HUES64 (cell line): ENCODE measurements around the gene RAB36.

Source experiments
- H3K27ac ChIP-seq: 2 replicates; pipeline ENCODE4 v1.7.0; 2013; ENCODE audit warnings: low read depth, low read length, inconsistent platforms
- H3K27me3 ChIP-seq: 2 replicates; pipeline ENCODE4 v1.6.1; 2013; ENCODE audit warnings: mild to moderate bottlenecking, low read length; ENCODE audit not compliant: insufficient read depth
- H3K36me3 ChIP-seq: 2 replicates; pipeline ENCODE4 v1.6.1; 2013; ENCODE audit warnings: mild to moderate bottlenecking, low read length; ENCODE audit not compliant: insufficient read depth
- H3K4me1 ChIP-seq: 2 replicates; pipeline ENCODE4 v1.6.1; 2013; ENCODE audit warnings: mild to moderate bottlenecking, low read length, moderate library complexity; ENCODE audit not compliant: insufficient read depth
- H3K4me3 ChIP-seq: 2 replicates; pipeline ENCODE4 v1.5.1; 2013; ENCODE audit warnings: mild to moderate bottlenecking, low read length, moderate library complexity
- H3K9ac ChIP-seq: 2 replicates; pipeline ENCODE4 v1.6.1; 2013; ENCODE audit warnings: mild to moderate bottlenecking, low read depth, low read length
- H3K9me3 ChIP-seq: 2 replicates; pipeline ENCODE4 v1.6.1; 2013; ENCODE audit warnings: low read depth, low read length; ENCODE audit not compliant: insufficient read depth
- WGBS: fragments of 150-250, 120-280 bp; methylation state at CpG from one replicate; pipeline ENCODE4 v1.1.7; 2013; ENCODE audit warnings: missing lambda C conversion rate; 5-methylcytosine and 5-hydroxymethylcytosine counted together

Gene RAB36

GRCh38 chr22:23155831-23156230 lies 10.6 kb downstream of the RAB36 start:
- no peaks in the 10 kb centered on the region for H3K9me3 ChIP-seq
- H3K4me3 ChIP-seq, result no peak overlapping the region
- no peak overlapping the region for H3K9ac ChIP-seq
- H3K27me3 ChIP-seq, result no peaks in the 10 kb centered on the region
- peaks cover 12% of the 10 kb centered on the region; the same call in 1 of the 2 replicates for H3K4me1 ChIP-seq
- H3K27ac ChIP-seq, result no peak overlapping the region
- whole genome bisulfite sequencing, result 90% methylated on average over 9 of the region's 9 CpGs
- no peaks in the 10 kb centered on the region for H3K36me3 ChIP-seq

DNA sequence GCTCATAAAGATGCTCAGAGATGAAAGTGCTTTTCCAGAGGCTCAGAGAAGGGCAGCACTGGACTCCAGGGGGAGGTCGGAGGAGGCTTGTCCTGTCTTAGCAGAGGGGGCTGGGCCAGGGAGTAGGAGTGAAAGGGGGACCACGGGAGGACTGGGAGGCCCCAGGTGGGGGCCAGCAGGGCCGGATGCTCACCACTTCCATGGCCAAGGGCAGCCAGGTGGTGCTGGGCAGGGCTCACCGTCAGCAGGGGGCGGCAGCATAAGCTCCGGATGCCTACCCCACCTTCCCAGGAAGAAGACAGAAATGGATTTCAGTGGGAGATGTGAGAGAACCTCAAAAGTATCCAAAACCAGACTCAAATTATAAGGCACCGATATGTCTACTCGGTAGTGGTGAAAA lies 11.0 kb downstream of the RAB36 start:
- 47% methylated on average over 8 of the region's 8 CpGs for WGBS
- H3K4me1 ChIP-seq, result peaks cover 12% of the 10 kb centered on the region; the same call in 1 of the 2 replicates
- no peaks in the 10 kb centered on the region for H3K9me3 ChIP-seq
- no peaks in the 10 kb centered on the region for H3K36me3 ChIP-seq
- H3K4me3 ChIP-seq, result no peak overlapping the region
- no peak overlapping the region for H3K27ac ChIP-seq
- H3K27me3 ChIP-seq, result no peaks in the 10 kb centered on the region
- H3K9ac ChIP-seq, result no peak overlapping the region

DNA sequence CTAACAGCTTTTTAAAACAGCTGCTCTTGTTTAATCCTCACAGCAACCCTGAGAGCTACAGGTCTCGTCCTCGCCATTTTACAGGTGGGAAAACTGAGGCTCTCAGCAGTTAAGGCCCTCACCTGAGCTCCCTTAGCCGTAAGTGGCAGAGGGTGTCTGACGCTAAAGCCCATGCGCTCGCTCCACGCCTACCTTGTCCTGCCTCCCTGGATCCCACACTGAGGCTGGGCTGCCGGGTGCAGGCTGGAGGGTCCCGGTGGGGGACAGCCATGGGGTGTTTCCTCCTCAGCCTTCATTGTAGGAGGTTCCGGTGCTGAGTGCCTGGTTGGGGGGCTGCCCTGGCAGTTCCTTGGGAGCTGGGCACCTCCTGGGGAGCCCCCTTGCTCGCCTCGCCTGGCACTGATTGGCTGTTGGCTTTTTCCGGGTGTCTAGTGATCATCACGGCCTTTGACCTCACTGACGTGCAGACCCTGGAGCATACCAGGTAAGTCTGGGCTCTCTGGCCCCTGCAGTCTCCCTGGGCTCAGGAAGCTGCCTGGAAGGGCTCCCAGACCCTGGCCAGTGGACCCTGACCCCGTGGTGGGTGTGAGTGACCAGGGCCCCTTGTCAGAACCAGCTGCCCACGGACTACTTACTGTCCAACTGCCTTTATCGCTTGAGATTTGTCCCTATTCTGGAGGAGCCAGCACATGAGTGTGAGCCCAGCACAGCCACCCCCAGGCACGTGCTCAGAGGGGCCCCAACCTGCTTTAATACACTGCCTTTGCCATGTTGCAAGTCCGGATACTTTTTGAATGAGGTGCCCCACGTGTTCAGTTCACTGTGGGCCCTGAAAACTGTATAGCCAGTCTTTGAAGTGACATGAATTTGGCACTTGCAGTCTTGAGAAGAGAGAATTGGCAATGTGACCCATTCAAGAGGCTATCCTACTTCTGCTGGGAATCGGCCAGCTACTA lies 12.6 kb downstream of the RAB36 start:
- H3K9me3 ChIP-seq, result no peaks in the 10 kb centered on the region
- H3K9ac ChIP-seq, result no peak overlapping the region
- WGBS, result 93% methylated on average over 22 of the region's 22 CpGs
- no peak overlapping the region for H3K27ac ChIP-seq
- no peaks in the 10 kb centered on the region for H3K36me3 ChIP-seq
- no peaks in the 10 kb centered on the region for H3K27me3 ChIP-seq
- 0 out of 2 replicates have a peak, but pooled peaks cover 6% of the 10 kb centered on the region for H3K4me1 ChIP-seq
- no peak overlapping the region for H3K4me3 ChIP-seq

DNA sequence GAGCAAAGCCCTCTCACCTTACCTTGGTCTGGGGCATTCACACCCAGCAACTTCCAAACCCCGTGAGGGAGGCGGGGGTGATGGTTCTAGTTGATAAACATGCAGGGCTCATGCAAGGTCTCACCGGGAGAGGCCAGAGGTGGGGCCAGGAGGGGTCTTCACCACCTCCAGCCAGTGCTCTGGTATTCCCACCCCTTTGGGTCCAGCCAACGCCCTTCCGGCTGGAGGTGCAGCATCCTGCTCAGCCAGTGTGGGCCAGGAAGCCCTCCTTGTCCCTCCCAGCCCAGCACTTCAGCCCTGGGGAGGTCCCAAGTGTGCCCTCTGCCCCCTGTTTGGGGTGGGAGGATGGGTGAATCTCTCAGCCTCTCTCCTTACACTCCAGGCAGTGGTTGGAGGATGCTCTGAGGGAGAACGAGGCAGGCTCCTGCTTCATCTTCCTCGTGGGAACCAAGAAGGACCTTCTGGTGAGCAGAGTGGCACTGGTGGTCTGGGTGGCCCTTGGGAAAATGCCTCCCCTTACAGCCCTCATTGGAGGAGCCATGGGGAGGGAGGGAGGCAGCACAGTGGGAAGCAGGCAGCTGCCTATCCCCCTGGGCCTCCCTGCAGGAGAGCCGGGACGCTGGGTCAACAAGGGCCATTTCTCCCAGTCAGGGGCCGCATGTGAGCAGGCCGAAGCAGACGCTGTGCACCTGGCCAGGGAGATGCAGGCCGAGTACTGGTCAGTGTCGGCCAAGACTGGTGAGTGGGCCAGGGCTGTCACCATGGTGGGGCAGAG lies 13.4 kb downstream of the RAB36 start:
- Histone ChIP-seq H3K4me1 (0 out of 2 replicates have a peak, but pooled peaks cover 6% of the 10 kb centered on the region), H3K27ac (no peak overlapping the region), H3K9me3 (no peaks in the 10 kb centered on the region), H3K36me3 (no peaks in the 10 kb centered on the region), H3K9ac (no peak overlapping the region), H3K4me3 (no peak overlapping the region), H3K27me3 (no peaks in the 10 kb centered on the region)
- 81% methylated on average over 14 of the region's 14 CpGs for WGBS

- no peak overlapping the region for H3K4me3 ChIP-seq
- 0 out of 2 replicates have a peak, but pooled peaks cover 6% of the 10 kb centered on the region for H3K4me1 ChIP-seq
- H3K27ac ChIP-seq, result no peak overlapping the region
- H3K9ac ChIP-seq, result no peak overlapping the region
- WGBS, result 89% methylated on average over 6 of the region's 6 CpGs
- no peaks in the 10 kb centered on the region for H3K36me3 ChIP-seq
- no peaks in the 10 kb centered on the region for H3K9me3 ChIP-seq
- no peaks in the 10 kb centered on the region for H3K27me3 ChIP-seq
These were observed 14.0 kb downstream of the RAB36 start for GRCh38 chr22:23159291-23159630.

DNA sequence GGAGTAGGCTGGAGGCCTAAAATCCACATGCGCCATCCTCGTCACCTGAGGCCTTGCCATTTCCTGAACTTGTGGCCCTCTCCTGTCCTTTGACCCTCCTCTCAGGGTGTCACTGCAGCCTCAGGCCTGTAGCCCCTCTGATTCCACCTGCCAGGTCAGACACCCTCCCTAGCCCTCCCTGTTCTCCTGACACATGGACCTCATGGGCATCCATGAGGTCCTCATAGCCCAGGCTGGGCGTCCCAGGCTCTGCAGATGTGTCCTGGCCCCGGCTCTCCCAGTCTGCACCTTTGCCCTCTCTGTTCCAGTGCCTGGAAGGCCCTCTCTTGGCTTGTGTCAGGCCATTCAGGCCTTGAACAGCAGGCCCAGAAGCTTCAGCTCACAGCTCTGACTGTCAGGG lies 15.8 kb downstream of the RAB36 start:
- 91% methylated on average over 4 of the region's 4 CpGs for WGBS
- Histone ChIP-seq H3K27me3 (no peaks in the 10 kb centered on the region), H3K9ac (no peak overlapping the region), H3K4me3 (no peak overlapping the region), H3K4me1 (0 out of 2 replicates have a peak, but pooled peaks cover 6% of the 10 kb centered on the region), H3K9me3 (no peaks in the 10 kb centered on the region), H3K27ac (no peak overlapping the region), H3K36me3 (no peaks in the 10 kb centered on the region)

GRCh38 chr22:23161574-23161973 lies 16.3 kb downstream of the RAB36 start:
- no peaks in the 10 kb centered on the region for H3K27me3 ChIP-seq
- WGBS, result 93% methylated on average over 13 of the region's 13 CpGs
- 0 out of 2 replicates have a peak, but pooled peaks cover 4% of the 10 kb centered on the region for H3K4me1 ChIP-seq
- H3K36me3 ChIP-seq, result no peaks in the 10 kb centered on the region
- no peak overlapping the region for H3K9ac ChIP-seq
- no peak overlapping the region for H3K27ac ChIP-seq
- H3K9me3 ChIP-seq, result no peaks in the 10 kb centered on the region
- H3K4me3 ChIP-seq, result no peak overlapping the region

GRCh38 chr22:23163665-23164064 lies 18.4 kb downstream of the RAB36 start:
- Histone ChIP-seq H3K9ac (no peak overlapping the region), H3K27ac (no peak overlapping the region), H3K36me3 (no peaks in the 10 kb centered on the region), H3K4me1 (peaks cover 9% of the 10 kb centered on the region; the same call in 1 of the 2 replicates), H3K9me3 (no peaks in the 10 kb centered on the region), H3K27me3 (no peaks in the 10 kb centered on the region), H3K4me3 (no peak overlapping the region)
- WGBS, result 97% methylated on average over 8 of the region's 8 CpGs

GRCh38 chr22:23164091-23164490 lies 18.8 kb downstream of the RAB36 start:
- H3K9ac ChIP-seq, result no peak overlapping the region
- 93% methylated on average over 11 of the region's 11 CpGs for WGBS
- H3K4me3 ChIP-seq, result no peak overlapping the region
- H3K27ac ChIP-seq, result no peak overlapping the region
- no peaks in the 10 kb centered on the region for H3K9me3 ChIP-seq
- H3K36me3 ChIP-seq, result no peaks in the 10 kb centered on the region
- H3K4me1 ChIP-seq, result peaks cover 9% of the 10 kb centered on the region; the same call in 1 of the 2 replicates
- no peaks in the 10 kb centered on the region for H3K27me3 ChIP-seq

DNA sequence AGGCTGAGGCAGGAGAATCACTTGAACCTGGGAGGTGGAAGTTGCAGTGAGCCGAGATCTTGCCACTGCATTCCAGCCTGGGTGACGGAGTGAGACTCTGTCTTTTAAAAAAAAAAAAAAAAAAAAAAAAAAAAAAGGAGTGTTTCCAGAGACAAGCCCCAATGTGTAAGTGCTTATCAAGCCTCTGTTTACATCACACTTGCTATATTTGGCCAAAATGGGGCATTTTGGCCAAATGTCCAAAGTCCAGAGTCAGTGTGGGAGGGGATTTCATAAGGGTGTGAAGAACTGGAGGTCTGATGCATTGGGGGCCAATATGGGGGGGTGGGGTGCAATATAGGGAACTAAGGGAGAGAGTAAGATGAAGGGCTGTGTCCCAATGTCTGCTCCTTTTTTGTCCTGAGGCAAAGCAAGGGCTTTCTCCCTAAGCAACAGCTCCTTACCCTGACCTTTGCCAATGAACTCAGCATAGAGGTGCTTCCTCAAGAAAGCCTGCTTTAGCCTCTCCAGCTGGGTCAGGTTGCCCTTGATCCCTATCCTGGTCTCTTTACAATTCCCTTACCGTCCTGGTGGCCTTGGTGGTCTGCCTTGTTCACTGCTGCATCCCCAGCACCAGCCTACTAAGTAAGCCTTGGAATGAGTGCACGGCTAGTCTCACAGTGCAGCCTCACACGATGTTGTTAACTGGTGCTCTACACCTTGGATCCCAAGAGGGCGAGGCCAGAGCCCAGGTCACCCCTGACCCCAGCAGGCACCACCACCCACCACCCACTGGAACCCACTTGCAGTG lies 21.0 kb downstream of the RAB36 start:
- H3K4me3 ChIP-seq, result no peak overlapping the region
- WGBS, result 91% methylated on average over 6 of the region's 6 CpGs
- no peaks in the 10 kb centered on the region for H3K36me3 ChIP-seq
- H3K4me1 ChIP-seq, result peaks cover 9% of the 10 kb centered on the region; the same call in 1 of the 2 replicates
- no peak overlapping the region for H3K27ac ChIP-seq
- no peaks in the 10 kb centered on the region for H3K9me3 ChIP-seq
- H3K27me3 ChIP-seq, result no peaks in the 10 kb centered on the region
- no peak overlapping the region for H3K9ac ChIP-seq
